GM10266 (cell line): ENCODE data around the gene ILKAP.
A peak's percentile ranks its signal among the peaks of the same experiment; 100 is the strongest.

Experiments used
- DNase-seq: peaks from one replicate; pipeline ENCODE4 v3.0.0; 2012; ENCODE audit errors: extremely low spot score
- CTCF ChIP-seq: IDR thresholded peaks from 2 replicates; pipeline ENCODE4 v1.5.1; 2012; ENCODE audit warnings: mild to moderate bottlenecking, low read depth; ENCODE audit not compliant: control insufficient read depth, insufficient read depth; ENCODE audit errors: missing control alignments

The ILKAP gene

GRCh38 chr2:238168196-238169047 lies 35.1 kb downstream of the ILKAP start:
- TF ChIP-seq CTCF, result no peak
- no peak for DNase-seq

GRCh38 chr2:238167761-238168160 lies 35.7 kb downstream of the ILKAP start:
- DNase-seq, result peak; percentile 27
- no peak for TF ChIP-seq CTCF

DNA sequence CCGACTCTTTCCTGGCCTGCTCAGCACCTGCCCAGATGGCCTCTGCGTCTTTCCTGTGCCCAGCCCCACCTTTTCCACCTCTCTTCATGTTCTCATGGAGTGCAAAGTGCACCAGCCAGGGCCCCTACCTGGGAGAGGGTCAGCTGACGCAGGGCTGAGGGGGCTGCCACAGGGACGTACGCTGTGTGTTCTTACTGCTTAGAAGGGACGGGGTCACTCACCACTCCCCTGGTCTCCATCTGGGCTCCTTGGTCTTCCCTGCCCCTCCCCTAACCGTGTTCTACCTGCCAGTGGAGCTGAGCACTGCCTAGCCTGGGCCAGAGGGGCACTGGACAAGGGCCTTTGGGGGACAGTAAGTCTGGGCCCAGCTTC lies 36.2 kb downstream of the ILKAP start:
- peak; percentile 20 for DNase-seq
- no peak for TF ChIP-seq CTCF

DNA sequence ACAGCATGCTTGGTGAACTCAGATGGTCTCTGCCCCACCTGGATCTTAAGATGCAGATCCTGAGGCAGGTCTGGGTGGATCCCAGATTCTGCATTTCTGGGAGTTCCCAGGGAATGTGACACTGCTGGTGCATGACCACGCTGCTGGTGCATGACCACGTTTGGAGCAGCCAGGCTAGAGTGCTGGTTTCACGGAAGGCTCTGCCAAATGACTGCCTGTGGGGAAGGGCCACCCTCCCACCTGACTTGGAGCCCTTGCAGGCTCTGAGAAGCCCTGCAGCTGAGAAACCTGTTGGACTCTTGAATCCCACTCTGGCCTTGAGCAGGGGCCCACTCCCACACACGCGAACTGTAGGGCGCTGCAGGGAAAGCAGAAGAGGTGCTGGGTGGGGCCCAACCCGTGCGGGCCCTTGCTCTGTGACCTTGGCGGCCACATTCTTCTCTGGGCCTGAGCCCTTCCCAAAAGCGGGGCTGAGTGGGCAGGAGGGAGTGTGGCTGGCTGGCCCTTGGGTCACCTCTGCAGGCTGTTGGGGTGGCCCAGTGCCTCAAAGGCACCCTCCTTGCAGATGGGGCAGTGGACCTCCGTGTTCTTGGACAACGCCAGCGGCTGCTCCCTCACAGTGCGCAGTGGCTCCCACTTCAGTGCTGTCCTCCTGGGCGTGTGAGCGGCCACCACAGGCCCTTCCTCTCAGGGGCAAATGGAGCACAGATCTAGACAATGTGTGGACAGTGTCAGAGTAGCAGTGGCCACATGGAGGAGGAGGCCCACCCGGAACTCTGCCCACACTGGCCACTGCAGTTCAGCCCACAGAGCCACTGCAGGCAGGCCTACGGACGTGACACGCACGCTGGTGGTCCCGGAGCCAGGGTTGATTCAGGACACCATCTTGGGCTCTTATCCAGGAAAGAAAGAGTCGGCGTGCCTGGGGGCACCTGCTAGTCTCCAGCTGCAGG lies 36.8 kb downstream of the ILKAP start:
- no peak for TF ChIP-seq CTCF

DNA sequence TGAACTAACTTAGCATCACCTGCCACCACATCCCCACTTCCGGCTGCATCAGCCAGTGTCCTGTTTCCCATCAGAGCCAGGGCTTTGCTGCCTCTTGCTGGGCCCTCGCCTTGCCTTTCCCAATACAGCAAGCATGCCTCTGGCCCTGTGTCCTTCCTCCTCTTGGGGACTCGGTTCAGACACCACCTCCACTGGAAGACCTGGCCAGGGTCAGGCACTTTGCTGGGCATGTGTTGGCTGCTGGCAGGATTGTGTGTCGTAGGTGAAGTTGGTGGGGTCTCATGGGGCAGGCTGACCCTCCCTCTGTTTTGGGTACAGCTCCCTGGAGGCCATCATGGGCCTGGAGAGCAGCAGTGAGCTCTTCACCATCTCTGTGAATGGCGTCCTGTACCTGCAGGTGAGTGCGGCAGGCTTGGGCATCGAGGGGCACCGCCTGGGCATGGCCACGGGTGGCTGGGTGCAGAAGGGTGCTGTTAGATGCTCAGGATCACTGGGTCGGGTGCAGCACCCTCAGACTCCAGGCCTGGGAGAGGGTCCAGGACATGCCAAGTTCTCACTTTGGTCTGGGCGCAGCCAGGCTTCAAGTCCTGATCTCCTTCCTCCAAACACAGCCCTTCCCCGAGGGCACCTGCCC lies 38.1 kb downstream of the ILKAP start:
- TF ChIP-seq CTCF, result no peak
- DNase-seq, result peak; percentile 32

More for the DNA sequence above, 36.8 kb downstream of the ILKAP start:
- DNase-seq, result no peak

- no peak for TF ChIP-seq CTCF
- DNase-seq, result no peak
Measured at GRCh38 chr2:238164906-238165287, 38.6 kb downstream of the ILKAP start.
